Measurements from ENCODE around the gene RPL41.
A peak's percentile ranks its signal among the peaks of the same experiment; 100 is the strongest.

Gene RPL41

DNA sequence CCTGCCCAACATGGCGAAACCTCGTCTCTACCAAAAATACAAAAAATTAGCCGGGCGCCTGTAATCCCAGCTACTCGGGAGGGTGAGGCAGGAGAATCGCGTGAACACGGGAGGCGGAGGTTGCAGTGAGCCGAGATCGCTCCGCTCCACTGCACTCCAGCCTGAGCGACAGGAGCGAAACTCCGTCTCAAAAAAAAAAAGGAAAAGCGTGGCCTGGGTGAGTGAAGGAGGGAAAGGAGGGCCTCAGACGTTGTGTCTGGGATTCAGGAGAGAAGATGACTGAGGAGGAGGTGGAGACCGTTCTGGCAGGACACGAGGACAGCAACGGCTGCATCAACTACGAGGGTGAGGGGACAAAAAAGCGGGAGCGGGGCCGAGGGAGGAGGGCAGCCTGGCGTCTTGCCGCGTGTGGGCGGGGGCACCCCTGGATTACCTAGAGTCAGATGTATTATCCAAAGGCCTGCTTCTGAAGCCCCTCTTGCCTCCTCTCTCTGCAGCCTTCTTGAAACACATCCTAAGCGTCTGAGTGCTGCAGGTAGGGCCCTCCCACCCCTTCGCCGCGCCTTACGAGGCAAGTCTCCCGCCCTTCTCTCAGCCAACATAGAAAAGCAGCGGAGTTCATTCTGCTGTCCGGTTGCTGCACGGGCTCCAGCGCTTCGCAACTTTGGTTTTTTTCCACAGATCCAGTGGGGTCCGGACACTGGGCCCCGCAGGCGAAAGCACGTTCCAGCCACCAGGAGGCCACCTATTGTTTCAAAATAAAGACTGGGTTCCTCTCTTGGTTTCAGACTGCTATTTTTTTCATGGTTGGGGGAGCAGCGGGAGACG lies 41.0 kb downstream of the RPL41 start:
- peak; percentile 53 for DNase-seq

DNA sequence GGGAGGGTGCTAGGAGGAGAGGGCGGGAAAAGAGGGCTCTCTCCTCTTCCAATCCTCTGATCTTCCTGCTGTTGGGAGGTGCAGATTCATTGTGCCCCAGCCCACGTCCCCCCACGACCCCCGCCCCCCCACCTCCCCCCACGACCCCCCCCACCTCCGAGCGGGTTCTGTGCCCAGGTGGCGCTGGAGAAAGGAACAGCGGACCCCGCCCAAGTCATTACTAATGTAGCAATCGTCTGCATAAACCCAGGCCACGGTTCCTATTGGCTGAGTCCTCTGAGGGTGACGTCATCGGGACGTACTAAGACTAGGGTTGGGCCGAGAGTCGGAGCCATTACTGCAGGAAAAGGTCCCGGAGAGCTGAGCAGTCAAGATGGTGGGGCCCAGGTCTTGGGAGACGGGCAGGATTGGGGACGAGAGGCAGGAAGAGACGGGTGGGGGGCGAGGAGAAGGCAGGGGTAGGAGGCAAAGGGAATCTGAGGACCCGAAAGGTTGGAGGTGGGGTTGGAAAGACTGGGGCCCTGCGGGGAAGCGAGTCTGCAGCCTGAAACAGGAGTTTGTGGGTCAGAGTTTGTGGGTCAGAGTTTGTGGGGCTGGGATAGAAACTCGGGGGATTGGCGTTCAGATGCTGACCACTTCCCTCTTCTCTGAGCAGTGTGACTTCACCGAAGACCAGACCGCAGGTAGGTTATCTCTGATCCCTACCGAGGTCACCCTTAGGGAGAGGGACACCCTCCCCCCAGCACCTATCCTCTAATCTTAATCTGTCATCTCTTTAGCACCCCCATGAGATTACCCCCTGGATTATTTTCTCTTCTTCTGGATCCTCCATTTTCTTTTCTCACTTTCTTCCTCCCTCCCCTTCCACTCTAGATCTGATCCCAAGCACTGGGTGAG lies 41.8 kb downstream of the RPL41 start, which contains the start of gene MYL6:
Gene MYL6, plus strand, starts transcription at position 331 of the 897 bp plus-strand sequence. Its CDS starts 43 bp downstream, at position 374.
- peak; percentile 98 for DNase-seq

GRCh38 chr12:56158926-56159461 lies 42.6 kb downstream of the RPL41 start:
- peak; percentile 65 for DNase-seq

- DNase-seq, result no peak
Measured at GRCh38 chr12:56159482-56160192, 43.2 kb downstream of the RPL41 start.

DNA sequence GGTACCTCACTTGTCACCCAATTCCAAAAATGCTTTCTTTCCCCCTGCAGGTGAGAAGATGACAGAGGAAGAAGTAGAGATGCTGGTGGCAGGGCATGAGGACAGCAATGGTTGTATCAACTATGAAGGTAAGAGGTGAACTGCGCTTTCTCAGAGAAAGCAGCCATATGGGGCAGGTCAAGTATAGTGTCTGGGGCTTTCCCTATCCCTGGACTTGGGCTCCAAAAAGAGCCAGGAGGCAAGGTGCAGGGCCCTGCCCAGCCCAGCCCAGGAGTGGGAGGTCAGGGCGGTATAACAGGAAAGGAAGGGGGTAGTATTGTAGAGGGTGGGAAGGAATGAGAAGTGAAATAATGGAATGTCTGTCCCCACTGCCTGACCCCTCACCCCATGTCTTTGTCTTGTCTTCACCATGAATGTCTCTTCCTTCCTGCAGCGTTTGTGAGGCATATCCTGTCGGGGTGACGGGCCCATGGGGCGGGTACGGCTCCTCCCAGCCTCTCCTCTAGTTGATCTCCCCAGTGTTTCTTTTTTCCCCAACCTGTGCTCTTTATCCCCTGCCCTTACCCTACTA lies 43.8 kb downstream of the RPL41 start:
- peak; percentile 34 for DNase-seq

DNA sequence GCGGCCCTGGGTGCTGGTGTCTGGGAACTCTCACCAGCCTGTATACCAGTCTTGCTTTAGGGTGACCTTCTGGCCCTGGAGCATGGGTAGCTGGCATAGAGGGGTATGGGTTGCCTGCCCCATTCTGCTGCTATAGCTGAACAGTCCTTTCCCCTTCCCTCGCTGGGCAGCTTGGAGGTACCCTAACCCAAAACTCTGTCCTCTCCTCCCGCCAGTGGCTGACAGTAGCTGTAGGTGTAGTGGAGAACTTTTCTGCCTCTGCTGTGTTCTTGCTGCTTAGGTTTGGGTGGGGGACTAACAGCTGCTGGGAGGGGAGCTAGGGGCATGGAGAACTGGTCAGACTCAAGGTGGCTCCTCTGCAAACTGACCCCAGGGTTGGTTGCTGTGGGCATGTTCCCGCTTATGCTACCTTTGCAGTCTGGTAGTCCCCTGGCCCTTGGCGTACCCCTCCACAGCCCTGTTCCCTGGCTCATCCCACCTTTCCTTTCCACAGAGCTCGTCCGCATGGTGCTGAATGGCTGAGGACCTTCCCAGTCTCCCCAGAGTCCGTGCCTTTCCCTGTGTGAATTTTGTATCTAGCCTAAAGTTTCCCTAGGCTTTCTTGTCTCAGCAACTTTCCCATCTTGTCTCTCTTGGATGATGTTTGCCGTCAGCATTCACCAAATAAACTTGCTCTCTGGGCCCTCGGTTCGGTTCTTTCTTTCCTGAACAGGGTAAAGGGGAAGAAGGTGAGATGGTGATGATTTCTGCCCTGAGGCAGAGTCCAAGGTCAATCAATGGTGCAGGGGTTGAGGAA lies 44.7 kb downstream of the RPL41 start:
- DNase-seq, result no peak

- no peak for DNase-seq
Measured at GRCh38 chr12:56161690-56162351, 45.4 kb downstream of the RPL41 start.

DNA sequence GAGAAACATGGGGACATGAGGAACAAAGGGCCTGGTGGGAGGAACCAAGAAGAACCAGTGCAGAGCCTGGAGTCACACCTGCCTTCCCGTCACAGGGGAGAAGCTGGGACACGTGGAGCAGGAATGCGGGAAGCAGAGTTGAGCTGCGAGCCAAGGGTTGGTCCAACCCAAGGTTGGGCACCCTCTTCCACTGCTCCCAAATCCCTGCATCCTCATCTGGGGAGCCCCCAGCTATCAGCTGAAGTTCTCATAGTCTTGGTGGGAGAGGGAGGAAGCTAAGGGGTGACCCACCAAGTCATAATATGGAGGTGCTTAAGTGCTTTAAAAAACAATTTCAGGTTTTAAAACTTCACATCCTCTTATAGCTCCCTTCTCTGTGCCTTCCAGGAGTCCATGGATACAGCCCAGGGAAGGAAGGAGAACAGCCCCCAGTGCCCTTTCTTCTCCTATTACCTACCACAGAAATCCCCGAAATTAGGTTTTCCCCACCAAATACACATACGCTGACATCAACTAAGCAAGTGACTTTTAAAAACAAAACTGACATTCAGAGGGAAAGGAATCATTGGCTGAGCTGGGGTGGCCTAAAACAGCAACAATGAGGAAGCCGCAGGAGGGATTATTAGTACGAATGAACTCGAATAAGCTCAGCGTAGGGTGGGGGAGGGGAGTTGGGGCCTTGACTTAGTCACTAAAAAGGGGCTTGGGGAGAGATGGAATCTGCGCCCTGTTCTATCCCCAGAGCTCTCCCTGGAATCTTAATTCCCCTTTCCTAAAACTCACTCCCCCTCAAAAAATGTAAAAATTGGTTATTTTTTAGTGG lies 46.2 kb downstream of the RPL41 start:
- DNase-seq, result no peak

DNA sequence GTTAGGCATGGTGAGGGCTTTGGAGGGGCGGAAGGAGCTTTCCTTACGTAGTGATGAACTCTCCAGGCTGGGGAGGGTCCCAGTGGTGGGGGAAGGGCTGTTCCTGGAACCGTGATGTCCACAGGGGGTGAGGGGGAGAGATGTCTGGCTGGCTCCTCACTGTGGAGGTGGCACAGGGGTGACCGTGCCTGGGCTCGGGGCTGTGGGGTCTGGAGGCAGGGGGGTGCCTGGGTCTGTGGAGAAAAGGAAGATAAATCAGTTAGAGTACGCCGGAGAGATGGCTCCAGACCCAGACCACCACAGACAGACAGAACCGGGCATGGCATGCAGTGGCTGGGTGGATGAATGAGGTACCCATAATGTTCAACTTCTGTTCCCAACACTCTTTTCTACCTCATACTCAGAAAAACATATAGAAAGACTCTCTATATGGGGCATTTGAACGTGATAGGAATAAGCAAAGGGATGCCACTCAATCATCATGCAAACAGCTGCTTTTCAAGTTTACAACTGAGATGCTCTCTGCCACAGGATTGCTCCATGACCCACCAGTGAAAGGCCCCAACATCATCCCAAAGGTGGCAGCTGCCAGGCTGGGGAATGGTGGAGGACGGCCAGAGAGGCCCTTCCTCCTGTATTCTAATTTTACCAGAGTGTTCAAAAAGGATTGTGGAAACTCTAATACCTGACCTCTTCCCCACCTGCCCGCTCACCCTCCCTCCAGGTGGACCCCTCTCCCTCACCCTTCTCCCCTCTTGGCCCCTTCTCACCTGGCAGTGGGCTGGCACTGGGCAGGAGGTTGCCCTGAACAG lies 47.3 kb downstream of the RPL41 start:
- DNase-seq, result no peak

- no peak for DNase-seq
Measured at GRCh38 chr12:56164345-56164729, 47.9 kb downstream of the RPL41 start.

GRCh38 chr12:56165369-56165768 lies 48.9 kb downstream of the RPL41 start:
- no peak for DNase-seq
